SIG-M5 treated with dmso at 0.1 percent for 504 hours (cell line): ENCODE data around the gene RACGAP1.

Experiments used
- DNase-seq: peaks from one replicate; lab custom pipeline; 2025; ENCODE audit not compliant: unreplicated experiment; lab: John Stamatoyannopoulos, UW

The RACGAP1 gene

DNA sequence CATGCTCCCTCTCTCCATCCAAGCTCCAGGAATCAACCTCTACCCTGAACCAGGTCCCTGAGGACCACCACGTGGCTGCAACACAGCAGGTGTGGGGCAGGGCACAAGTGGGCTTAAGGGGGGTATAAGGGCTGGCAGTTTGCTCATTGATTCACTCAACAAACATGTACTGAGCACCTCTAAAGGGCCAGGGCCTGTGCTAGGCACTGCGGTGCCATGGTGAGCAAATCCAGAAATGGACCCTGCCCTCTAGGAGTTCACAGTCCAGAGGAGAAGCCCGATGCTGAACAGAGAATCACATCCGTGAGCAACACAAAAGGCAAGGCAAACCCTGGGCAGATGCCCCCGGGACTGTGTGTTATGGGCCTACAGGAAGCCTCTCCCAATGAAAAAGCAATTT, 81.2 kb downstream of the RACGAP1 start:
- no peak for DNase-seq

DNA sequence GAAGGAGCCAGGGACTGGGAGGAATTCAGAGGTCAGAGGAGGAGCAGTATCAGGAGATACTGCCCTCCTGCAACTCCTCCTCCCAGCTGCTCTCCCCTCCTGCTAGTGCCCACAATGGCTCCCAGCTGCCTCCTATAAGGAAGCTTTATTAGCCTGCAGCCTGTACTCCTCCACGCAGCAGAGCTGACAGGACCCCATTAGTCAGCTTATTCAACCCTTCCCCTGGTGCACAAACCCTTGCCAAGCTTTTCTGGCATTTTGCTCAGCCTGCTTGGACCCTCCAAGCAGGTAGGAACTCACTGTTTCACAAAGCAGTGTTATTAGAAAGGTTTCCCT, 81.7 kb downstream of the RACGAP1 start:
- DNase-seq: no peak

DNA sequence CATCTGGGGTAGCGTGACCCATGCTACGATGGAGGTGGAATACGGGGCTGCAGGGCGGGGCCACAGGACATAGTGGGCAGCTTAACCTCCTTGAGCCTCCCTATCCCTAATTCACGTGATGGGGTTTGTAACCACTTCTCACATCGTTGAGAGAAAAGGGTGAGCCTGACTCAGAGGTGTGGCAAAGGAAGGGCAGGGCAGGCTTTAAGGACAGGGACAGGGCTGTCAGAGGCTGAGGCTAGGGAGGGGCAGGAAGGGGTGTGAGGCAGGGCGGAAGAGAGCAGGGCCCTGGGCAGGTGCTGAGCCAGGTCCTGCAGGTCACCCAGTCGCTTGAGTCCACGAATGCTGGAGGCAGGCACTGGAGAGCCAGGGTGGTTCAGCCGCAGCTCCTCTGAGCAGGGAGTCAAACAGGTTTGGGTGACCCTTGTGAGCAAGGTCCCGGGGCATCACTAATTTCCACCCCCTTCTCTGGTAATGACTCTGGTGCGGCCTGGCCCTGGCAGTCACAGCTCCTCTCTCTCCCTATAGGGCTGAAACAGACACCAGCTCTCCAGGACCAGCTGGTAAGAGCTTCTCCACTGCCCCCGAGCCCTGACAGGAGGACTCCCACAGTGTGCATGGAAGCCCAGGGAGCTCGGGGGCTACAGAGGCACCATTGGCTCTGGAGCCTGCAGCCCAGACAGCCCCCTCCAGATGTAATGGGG, 82.2 kb downstream of the RACGAP1 start:
- no peak for DNase-seq

DNA sequence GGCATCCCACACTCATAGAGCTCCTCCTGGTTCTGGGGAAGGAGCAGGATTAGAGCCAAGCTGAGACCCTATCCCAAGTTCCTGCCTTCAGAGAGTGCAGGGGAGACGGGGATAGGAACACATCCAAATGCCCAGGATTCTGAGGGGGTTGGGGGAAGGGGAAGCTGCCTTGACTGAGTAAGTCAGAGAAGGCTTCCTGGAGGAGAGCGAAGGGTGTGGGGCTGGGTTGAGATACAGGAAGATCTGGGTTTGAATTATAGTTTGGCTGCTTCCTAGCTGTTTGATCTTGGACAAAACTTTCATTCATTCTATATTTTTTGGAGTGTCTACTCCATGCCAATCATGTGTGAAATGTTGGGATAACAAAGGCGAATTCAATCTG, 82.8 kb downstream of the RACGAP1 start:
- DNase-seq: no peak

DNA sequence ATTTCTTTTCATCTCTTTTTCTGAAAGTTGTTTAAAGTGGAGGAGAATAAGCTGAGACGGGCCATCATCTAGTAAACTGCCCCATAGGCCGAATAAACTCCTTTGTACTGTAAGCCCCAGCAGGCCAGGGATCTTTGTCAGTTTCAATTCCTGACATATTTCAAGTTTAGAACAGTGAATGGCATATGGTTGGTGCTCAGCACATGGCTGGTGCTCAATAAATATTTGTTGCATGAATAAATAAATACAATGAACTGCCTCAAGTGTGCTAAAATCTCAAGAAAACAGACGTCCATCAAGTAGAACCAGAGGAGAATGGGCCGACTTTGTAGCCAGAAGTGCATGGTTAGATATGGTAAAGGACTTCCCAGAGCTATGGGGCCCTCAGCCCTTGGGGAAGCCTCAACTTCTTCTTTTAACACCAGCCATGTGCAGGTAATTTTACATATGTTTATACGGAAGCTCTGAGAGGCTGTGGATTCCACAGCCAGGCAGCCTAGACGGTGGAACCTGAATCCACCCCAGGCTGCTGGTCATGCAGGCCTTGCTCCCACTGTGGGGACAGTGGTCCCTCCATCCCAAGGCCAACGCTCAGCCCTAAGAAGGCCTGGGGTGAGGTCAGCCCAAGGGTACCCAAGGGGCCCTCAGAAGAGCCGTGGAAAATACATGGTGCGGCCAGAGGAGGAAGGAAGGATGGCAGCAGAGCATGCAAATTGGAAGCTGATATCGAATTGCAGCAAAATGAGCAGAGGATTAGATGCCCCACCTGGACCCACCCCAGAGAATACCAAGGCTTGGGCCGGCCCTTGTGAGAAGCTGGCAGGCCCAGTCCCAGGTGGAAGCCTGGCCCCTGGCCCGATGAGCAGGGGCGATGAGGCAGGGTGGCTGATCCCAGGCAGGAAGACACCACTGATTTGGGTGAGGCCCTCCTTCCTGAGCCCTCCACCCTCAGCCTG, 83.5 kb downstream of the RACGAP1 start:
- DNase-seq: no peak

DNA sequence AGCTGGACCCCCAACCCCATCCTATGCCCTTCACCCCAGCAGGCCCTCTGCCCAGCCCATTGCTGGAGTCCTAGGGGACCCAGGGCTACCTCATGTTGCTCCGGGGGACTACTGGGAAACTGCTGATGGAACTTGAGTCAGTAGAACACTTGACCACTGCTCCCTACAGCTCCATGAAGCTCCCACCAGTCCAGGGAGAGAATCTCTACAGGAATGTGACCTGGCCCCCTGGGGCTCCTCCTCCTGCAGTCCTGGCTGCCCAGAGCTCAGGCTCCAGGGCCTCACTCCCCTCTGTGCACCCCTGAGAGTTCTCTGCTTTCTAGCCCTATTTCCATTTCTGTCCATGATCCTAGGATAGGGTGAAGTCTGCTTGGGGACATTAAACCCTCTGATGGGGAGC, 85.6 kb downstream of the RACGAP1 start:
- no peak for DNase-seq

DNA sequence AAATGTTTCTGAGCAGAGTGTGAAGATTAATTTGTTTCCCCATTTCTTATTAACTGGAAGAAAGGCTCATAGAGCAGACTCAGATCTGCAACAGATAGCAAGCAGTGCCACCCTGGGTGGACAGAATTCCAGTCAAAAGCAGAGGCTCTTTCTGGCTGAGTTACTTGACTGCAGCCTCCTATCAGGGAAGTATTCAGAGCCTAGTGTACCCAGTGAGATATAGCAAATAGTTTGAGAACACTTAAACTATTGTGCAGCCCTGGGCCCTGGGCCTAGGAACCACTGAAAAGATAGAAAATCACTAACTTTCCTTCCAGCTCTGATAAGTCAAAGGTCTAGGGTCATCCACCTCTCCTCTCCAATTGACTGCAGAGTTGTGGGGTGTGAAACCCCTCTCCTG, 86.0 kb downstream of the RACGAP1 start:
- no peak for DNase-seq
